Measurements from ENCODE around the gene NDUFA11. TPM values are rescaled to one million over a fixed set of nuclear protein-coding genes. Genes with fewer than 3 reads are reported as not detected.

Gene NDUFA11
- total and polyA plus RNA-seq, 2 of the 13 experiments (the other 11 are each of a cell fraction or from before 2014, with no cell fraction given), result 286 to 378 TPM

DNA sequence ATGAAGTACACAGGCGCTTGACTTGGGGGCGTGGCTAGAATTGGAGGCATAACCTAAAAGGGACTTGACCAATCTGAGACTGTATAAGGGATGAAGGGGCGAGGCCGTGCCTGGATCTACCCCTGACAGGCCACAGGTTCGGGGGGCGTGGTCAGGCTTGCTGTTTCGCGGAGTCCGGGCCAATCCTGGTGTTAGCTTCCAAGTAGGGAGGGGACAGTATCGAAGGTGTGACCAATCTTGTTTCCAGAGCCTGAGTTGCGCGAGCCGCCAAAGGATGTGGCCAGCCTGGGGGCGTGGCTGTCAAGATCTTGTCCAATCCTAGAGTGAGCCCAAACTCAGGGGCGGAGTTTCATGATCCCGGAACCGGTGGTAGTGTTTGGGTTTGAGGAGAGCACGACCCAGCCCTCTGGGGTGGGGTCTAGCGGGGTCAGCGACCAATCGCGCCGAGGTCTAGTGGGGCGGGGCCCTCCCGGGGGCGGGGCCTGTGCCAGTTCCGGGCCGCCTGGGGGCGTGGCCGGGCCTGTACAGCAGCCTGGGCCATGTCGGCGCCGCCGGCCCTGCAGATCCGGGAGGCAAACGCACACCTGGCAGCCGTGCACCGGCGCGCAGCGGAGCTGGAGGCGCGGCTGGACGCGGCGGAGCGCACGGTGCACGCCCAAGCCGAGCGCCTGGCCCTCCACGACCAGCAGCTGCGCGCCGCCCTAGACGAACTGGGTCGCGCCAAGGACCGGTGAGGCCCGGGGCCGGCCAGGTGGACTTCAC is 943 bp upstream of the NDUFA11 start, which contains the start of gene VMAC (continued):
- TF ChIP-seq HDAC6 (IDR thresholded peaks at IDR 0.05; ENCODE audit: low read depth, low read length), result no peak
- TF ChIP-seq SKI (IDR thresholded peaks at IDR 0.05; ENCODE audit: partially characterized antibody), result peak; percentile 24
- no peak for TF ChIP-seq DPF2 (CRISPR knock-in tag; IDR thresholded peaks at IDR 0.05; ENCODE audit: borderline replicate concordance, low read depth)
- TF ChIP-seq ELF4 (CRISPR knock-in tag; IDR thresholded peaks at IDR 0.05; ENCODE audit: borderline replicate concordance), result no peak
- TF ChIP-seq SP4 (CRISPR knock-in tag; IDR thresholded peaks at IDR 0.05), result peak; percentile 95
- TF ChIP-seq ESRRA (CRISPR knock-in tag; IDR thresholded peaks at IDR 0.05; ENCODE audit: low read depth), result no peak
- TF ChIP-seq SAP130 (CRISPR knock-in tag; IDR thresholded peaks at IDR 0.05; ENCODE audit: low read depth), result peak; percentile 82
- no peak for TF ChIP-seq ZEB1 (IDR thresholded peaks at IDR 0.05; ENCODE audit: insufficient replicate concordance, low read depth)
- TF ChIP-seq BORCS8-MEF2B (CRISPR knock-in tag; IDR thresholded peaks at IDR 0.05), result peak; percentile 70
- TF ChIP-seq SNAPC2 (CRISPR knock-in tag; IDR thresholded peaks at IDR 0.05), result 0 out of 2 replicates have a peak, but pooled peaks have one; percentile 39
- TF ChIP-seq, protein P1, sequence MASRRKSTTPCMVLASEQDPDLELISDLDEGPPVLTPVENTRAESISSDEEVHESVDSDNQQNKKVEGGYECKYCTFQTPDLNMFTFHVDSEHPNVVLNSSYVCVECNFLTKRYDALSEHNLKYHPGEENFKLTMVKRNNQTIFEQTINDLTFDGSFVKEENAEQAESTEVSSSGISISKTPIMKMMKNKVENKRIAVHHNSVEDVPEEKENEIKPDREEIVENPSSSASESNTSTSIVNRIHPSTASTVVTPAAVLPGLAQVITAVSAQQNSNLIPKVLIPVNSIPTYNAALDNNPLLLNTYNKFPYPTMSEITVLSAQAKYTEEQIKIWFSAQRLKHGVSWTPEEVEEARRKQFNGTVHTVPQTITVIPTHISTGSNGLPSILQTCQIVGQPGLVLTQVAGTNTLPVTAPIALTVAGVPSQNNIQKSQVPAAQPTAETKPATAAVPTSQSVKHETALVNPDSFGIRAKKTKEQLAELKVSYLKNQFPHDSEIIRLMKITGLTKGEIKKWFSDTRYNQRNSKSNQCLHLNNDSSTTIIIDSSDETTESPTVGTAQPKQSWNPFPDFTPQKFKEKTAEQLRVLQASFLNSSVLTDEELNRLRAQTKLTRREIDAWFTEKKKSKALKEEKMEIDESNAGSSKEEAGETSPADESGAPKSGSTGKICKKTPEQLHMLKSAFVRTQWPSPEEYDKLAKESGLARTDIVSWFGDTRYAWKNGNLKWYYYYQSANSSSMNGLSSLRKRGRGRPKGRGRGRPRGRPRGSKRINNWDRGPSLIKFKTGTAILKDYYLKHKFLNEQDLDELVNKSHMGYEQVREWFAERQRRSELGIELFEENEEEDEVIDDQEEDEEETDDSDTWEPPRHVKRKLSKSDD (CRISPR knock-in tag; IDR thresholded peaks at IDR 0.05; ENCODE audit: low read depth), result no peak
- TF ChIP-seq ZNF660 (CRISPR knock-in tag; IDR thresholded peaks at IDR 0.05; ENCODE audit: borderline replicate concordance, low read depth), result no peak
- peak; percentile 68 for TF ChIP-seq SALL1 (CRISPR knock-in tag; IDR thresholded peaks at IDR 0.05)
- TF ChIP-seq FOSL2 (CRISPR knock-in tag; IDR thresholded peaks at IDR 0.05), result no peak
- 0 out of 2 replicates have a peak, but pooled peaks have one; percentile 55 for TF ChIP-seq ZNF160 (CRISPR knock-in tag; IDR thresholded peaks at IDR 0.05)
- peak; percentile 22; the same call in 1 of the 2 replicates for TF ChIP-seq KMT2A (CRISPR knock-in tag; IDR thresholded peaks at IDR 0.05)
- TF ChIP-seq ATF1 (CRISPR knock-in tag; IDR thresholded peaks at IDR 0.05), result 0 out of 2 replicates have a peak, but pooled peaks have one; percentile 10
- 0 out of 2 replicates have a peak, but pooled peaks have one; percentile 16 for TF ChIP-seq ZNF44 (CRISPR knock-in tag; IDR thresholded peaks at IDR 0.05)
- TF ChIP-seq PRMT3 (CRISPR knock-in tag; IDR thresholded peaks at IDR 0.05; ENCODE audit: borderline replicate concordance, low read depth), result no peak
- peak; percentile 8; the same call in 1 of the 2 replicates for TF ChIP-seq ELF3 (CRISPR knock-in tag; IDR thresholded peaks at IDR 0.05)
- no peak for TF ChIP-seq HOXD1 (CRISPR knock-in tag; IDR thresholded peaks at IDR 0.05)
- TF ChIP-seq ZSCAN25 (CRISPR knock-in tag; IDR thresholded peaks at IDR 0.05), result 0 out of 2 replicates have a peak, but pooled peaks have one; percentile 53
- peak; percentile 37; the same call in 1 of the 2 replicates for TF ChIP-seq SRF (IDR thresholded peaks at IDR 0.05; ENCODE audit: low read depth, low read length)
- TF ChIP-seq, protein P2, sequence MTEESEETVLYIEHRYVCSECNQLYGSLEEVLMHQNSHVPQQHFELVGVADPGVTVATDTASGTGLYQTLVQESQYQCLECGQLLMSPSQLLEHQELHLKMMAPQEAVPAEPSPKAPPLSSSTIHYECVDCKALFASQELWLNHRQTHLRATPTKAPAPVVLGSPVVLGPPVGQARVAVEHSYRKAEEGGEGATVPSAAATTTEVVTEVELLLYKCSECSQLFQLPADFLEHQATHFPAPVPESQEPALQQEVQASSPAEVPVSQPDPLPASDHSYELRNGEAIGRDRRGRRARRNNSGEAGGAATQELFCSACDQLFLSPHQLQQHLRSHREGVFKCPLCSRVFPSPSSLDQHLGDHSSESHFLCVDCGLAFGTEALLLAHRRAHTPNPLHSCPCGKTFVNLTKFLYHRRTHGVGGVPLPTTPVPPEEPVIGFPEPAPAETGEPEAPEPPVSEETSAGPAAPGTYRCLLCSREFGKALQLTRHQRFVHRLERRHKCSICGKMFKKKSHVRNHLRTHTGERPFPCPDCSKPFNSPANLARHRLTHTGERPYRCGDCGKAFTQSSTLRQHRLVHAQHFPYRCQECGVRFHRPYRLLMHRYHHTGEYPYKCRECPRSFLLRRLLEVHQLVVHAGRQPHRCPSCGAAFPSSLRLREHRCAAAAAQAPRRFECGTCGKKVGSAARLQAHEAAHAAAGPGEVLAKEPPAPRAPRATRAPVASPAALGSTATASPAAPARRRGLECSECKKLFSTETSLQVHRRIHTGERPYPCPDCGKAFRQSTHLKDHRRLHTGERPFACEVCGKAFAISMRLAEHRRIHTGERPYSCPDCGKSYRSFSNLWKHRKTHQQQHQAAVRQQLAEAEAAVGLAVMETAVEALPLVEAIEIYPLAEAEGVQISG (CRISPR knock-in tag; IDR thresholded peaks at IDR 0.05), result peak; percentile 65
- TF ChIP-seq NFYB (CRISPR knock-in tag; IDR thresholded peaks at IDR 0.05), result peak; percentile 82
- TF ChIP-seq TAF1 (CRISPR knock-in tag; IDR thresholded peaks at IDR 0.05), result peak; percentile 71
- no peak for TF ChIP-seq BRD4 (CRISPR knock-in tag; IDR thresholded peaks at IDR 0.05)
